Gastrocnemius medialis (tissue), 4 donors: ENCODE results near the gene STK11IP. TPM values are rescaled to one million over a fixed set of nuclear protein-coding genes. Genes with fewer than 3 reads are reported as not detected.

Experiments
- ATAC-seq, 2 donors: fragments of 150-250 bp; one replicate each; pipeline ENCODE4 v1.9.1; 2016
- DNase-seq, 2 donors: peaks; one replicate each; pipeline ENCODE4 v3.0.0-alpha.2; 2019
- H3K27ac ChIP-seq, 4 donors: fragments of 200-600 bp; sonication (generic); 1 replicate in 1 of 4; 2 replicates in 3 of 4; pipeline ENCODE4 v1.5.1; 2016 to 2018; ENCODE audit warnings: mild to moderate bottlenecking in 2 of 4, moderate library complexity in 1 of 4
- H3K27me3 ChIP-seq, 3 donors: fragments of 200-600 bp; sonication (generic) in 2 of 3; 1 replicate in 1 of 3; 2 replicates in 2 of 3; pipeline versions ENCODE4 v1.5.1 to v1.6.0; 2016 to 2019; ENCODE audit warnings: mild to moderate bottlenecking in 1 of 3, moderate library complexity in 1 of 3
- H3K36me3 ChIP-seq, 2 donors: fragments of 200-600 bp; sonication (generic) in 1 of 2; one replicate each; pipeline ENCODE4 v1.5.1; 2017 to 2018
- H3K4me1 ChIP-seq, 2 donors: fragments of 200-600 bp; sonication (generic) in 1 of 2; one replicate each; pipeline ENCODE4 v1.5.1; 2016 to 2017; ENCODE audit warnings: mild to moderate bottlenecking in 2 of 2
- H3K4me3 ChIP-seq, 4 donors: fragments of 200-600 bp; sonication (generic) in 3 of 4; 1 replicate in 1 of 4; 2 replicates in 3 of 4; pipeline ENCODE4 v1.5.1; 2016 to 2019; ENCODE audit warnings: mild to moderate bottlenecking in 2 of 4
- H3K9me3 ChIP-seq, 3 donors: fragments of 200-600 bp; sonication (generic) in 2 of 3; 1 replicate in 1 of 3; 2 replicates in 2 of 3; pipeline ENCODE4 v1.5.1; 2016 to 2019
- CTCF ChIP-seq, 5 experiments: fragments of 450-650 bp in 3 of 5; fragments of 200-600 bp in 2 of 5; sonication (generic) in 2 of 5; IDR thresholded peaks in 4 of 5; conservative IDR thresholded peaks in 1 of 5; 1 replicate in 4 of 5; 2 replicates in 1 of 5; pipeline ENCODE4 v1.5.1; 2016 to 2019; ENCODE audit warnings: antibody characterized with exemption in 5 of 5, mild to moderate bottlenecking in 3 of 5, moderate library complexity in 3 of 5
- POLR2A ChIP-seq, 2 donors: fragments of 450-650 bp; IDR thresholded peaks; one replicate each; pipeline ENCODE4 v1.6.1; 2017; ENCODE audit warnings: antibody characterized with exemption in 2 of 2, mild to moderate bottlenecking in 2 of 2, moderate library complexity in 2 of 2
- in situ Hi-C, 4 donors: fragments of 200-750 bp; cut with MboI; loops; one replicate each; pipeline versions ENCODE4 v1.15.0 to v1.8.0; 2017; ENCODE audit warnings: low sequenced_read_pairs in 4 of 4
- intact Hi-C: fragments of 100-400 bp; cut with DNase I; formaldehyde crosslinking; loops from one replicate; pipeline ENCODE4 v1.15.1; 2023; ENCODE audit warnings: low total_unique reads
- total RNA-seq, 4 donors: library from RNA; depleted of rRNA; stranded (reverse); fragments of >200 nt; gene quantifications; one replicate each; pipeline versions ENCODE4 v1.1.0 to v1.2.3, GENCODE V29; 2016

The STK11IP gene
- total RNA-seq, 4 donors from 2014 or later = 5.4 to 7.5 (median 6.5) TPM

GRCh38 chr2:219559156-219559915, 38.3 kb upstream of the STK11IP start:
- Histone ChIP-seq H3K4me3 (no peak overlapping the region), H3K4me1 (no peaks in the 10 kb centered on the region), H3K36me3 (peaks cover 0 to 41% of the 10 kb centered on the region in 2 donors), H3K27ac (no peak overlapping the region), H3K9me3 (no peaks in the 10 kb centered on the region), H3K27me3 (no peaks in the 10 kb centered on the region)
- TF ChIP-seq POLR2A (IDR thresholded peaks at IDR 0.05) = no peak
- TF ChIP-seq CTCF (IDR thresholded peaks at IDR 0.05 in 4 of 5, conservative IDR thresholded peaks at IDR 0.05 in 1 of 5) = no peak
- ATAC-seq (no peak), DNase-seq (no peak)
- intact Hi-C loops (no loop called here), in situ Hi-C loops (no loop called here)

GRCh38 chr2:219560037-219560892, 37.4 kb upstream of the STK11IP start:
- intact Hi-C loops (no loop called here), in situ Hi-C loops (no loop called here)
- TF ChIP-seq POLR2A (IDR thresholded peaks at IDR 0.05) (no peak), CTCF (IDR thresholded peaks at IDR 0.05 in 4 of 5, conservative IDR thresholded peaks at IDR 0.05 in 1 of 5) (peak in 4 of 5 experiments; percentile 24 to 76 (median 54))
- Histone ChIP-seq H3K27me3 (no peaks in the 10 kb centered on the region), H3K4me1 (no peaks in the 10 kb centered on the region), H3K9me3 (no peaks in the 10 kb centered on the region), H3K4me3 (no peak overlapping the region), H3K27ac (no peak overlapping the region), H3K36me3 (peaks cover 0 to 43% of the 10 kb centered on the region in 2 donors)
- ATAC-seq (no peak), DNase-seq (no peak)

- no peak for TF ChIP-seq CTCF (IDR thresholded peaks at IDR 0.05 in 4 of 5, conservative IDR thresholded peaks at IDR 0.05 in 1 of 5)
- no peak overlapping the region for H3K27ac ChIP-seq
- H3K4me3 ChIP-seq = no peak overlapping the region
- no peak for DNase-seq
- no peak for ATAC-seq
- H3K9me3 ChIP-seq = no peaks in the 10 kb centered on the region
- H3K27me3 ChIP-seq = no peaks in the 10 kb centered on the region
- H3K4me1 ChIP-seq = no peaks in the 10 kb centered on the region
- in situ Hi-C loops (no loop called here), intact Hi-C loops (no loop called here)
- H3K36me3 ChIP-seq = peaks cover 0 to 43% of the 10 kb centered on the region in 2 donors
Measured at GRCh38 chr2:219560893-219561178, 36.8 kb upstream of the STK11IP start.

GRCh38 chr2:219561179-219562048, 36.2 kb upstream of the STK11IP start:
- Histone ChIP-seq H3K27ac (no peak overlapping the region), H3K4me3 (no peak overlapping the region), H3K4me1 (no peaks in the 10 kb centered on the region), H3K36me3 (peaks cover 0 to 43% of the 10 kb centered on the region in 2 donors), H3K9me3 (no peaks in the 10 kb centered on the region), H3K27me3 (no peaks in the 10 kb centered on the region)
- in situ Hi-C loops = no loop called here
- DNase-seq (no peak), ATAC-seq (no peak)
- TF ChIP-seq POLR2A (IDR thresholded peaks at IDR 0.05) (no peak), CTCF (IDR thresholded peaks at IDR 0.05 in 4 of 5, conservative IDR thresholded peaks at IDR 0.05 in 1 of 5) (no peak)
- intact Hi-C loops = no loop called here
